ENCODE results near the gene GPR137C. TPM values are rescaled to one million over a fixed set of nuclear protein-coding genes. Genes with fewer than 3 reads are reported as not detected.

The GPR137C gene
- total RNA-seq, 1 experiment from 2014 or later = 0.89 TPM

- Histone ChIP-seq H3K36me3 (ENCODE audit: control insufficient read depth in 1 of 2, insufficient read depth in 2 of 2, low read length in 2 of 2) (no peaks in the 10 kb centered on the region), H3K27me3 (ENCODE audit: insufficient read depth, low read length) (no peaks in the 10 kb centered on the region), H2AFZ (ENCODE audit: low read depth, low read length, poor library complexity, severe bottlenecking) (no peak overlapping the region), H3K4me3 (replicated peaks in 1 of 2; ENCODE audit: low read depth in 1 of 2, low read length in 2 of 2) (no peak overlapping the region), H3K79me2 (ENCODE audit: insufficient read depth, low read length) (no peaks in the 10 kb centered on the region), H3K4me2 (ENCODE audit: low read length) (no peak overlapping the region), H3K9me2 (ENCODE audit: insufficient read depth) (no peaks in the 10 kb centered on the region), H3K27ac (ENCODE audit: low read depth, low read length) (no peak overlapping the region), H4K20me1 (ENCODE audit: insufficient read depth) (no peaks in the 10 kb centered on the region), H3K9me3 (ENCODE audit: control insufficient read depth in 1 of 2, insufficient read depth in 1 of 2, low read depth in 1 of 2, low read length in 2 of 2) (no peaks in the 10 kb centered on the region), H3K9ac (ENCODE audit: low read length) (no peak overlapping the region), H3K4me1 (ENCODE audit: control insufficient read depth in 1 of 2, insufficient read depth in 2 of 2, low read length in 2 of 2) (no peaks in the 10 kb centered on the region)
- ChIA-PET RAD21 (ENCODE audit: low non-redundant PET in 1 of 2, low total read pairs in 2 of 2, uncharacterized antibody in 2 of 2, unreplicated experiment in 2 of 2) (no interaction called here), POLR2A (no interaction called here), CTCF (no interaction called here)
- intact Hi-C loops (cut with micrococcal nuclease) = no loop called here
- ATAC-seq (no peak), DNase-seq (ENCODE audit: low read depth, low spot score) (no peak)
- no TSS peak for BruUV-seq (replicated peaks)
- TF ChIP-seq ATF3 (IDR thresholded peaks at IDR 0.05) (no peak), ELF1 (IDR thresholded peaks at IDR 0.05; ENCODE audit: borderline replicate concordance, low read depth) (no peak), FOSL1 (IDR thresholded peaks at IDR 0.05; ENCODE audit: low read depth) (no peak), MAX (IDR thresholded peaks at IDR 0.05) (no peak)
- TF ChIP-seq, protein P1, sequence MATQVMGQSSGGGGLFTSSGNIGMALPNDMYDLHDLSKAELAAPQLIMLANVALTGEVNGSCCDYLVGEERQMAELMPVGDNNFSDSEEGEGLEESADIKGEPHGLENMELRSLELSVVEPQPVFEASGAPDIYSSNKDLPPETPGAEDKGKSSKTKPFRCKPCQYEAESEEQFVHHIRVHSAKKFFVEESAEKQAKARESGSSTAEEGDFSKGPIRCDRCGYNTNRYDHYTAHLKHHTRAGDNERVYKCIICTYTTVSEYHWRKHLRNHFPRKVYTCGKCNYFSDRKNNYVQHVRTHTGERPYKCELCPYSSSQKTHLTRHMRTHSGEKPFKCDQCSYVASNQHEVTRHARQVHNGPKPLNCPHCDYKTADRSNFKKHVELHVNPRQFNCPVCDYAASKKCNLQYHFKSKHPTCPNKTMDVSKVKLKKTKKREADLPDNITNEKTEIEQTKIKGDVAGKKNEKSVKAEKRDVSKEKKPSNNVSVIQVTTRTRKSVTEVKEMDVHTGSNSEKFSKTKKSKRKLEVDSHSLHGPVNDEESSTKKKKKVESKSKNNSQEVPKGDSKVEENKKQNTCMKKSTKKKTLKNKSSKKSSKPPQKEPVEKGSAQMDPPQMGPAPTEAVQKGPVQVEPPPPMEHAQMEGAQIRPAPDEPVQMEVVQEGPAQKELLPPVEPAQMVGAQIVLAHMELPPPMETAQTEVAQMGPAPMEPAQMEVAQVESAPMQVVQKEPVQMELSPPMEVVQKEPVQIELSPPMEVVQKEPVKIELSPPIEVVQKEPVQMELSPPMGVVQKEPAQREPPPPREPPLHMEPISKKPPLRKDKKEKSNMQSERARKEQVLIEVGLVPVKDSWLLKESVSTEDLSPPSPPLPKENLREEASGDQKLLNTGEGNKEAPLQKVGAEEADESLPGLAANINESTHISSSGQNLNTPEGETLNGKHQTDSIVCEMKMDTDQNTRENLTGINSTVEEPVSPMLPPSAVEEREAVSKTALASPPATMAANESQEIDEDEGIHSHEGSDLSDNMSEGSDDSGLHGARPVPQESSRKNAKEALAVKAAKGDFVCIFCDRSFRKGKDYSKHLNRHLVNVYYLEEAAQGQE (IDR thresholded peaks at IDR 0.05; ENCODE audit: low read depth) = no peak
These were observed 67.1 kb downstream of the GPR137C start for GRCh38 chr14:52619687-52620086.

DNA sequence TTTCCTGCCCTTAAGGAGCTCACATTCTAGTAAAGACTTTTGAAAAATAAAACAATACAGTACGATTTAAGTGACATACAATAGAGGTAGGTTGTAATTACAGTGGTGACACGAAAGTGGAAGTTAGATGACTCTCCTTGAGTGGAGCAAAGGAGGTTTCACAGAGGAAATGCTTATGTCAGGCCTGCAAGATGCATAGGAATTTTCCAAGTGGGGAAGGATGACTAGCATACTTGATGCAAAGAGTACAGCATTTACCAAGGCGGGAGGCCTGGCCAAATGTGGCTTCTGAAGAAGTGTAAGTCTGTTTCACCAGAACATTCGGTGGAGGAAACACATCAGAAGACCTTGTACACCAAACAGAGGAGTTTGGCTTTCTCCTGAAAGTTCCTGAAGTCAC, 87.5 kb downstream of the GPR137C start:
- POLR2A ChIA-PET = no interaction called here
- ATAC-seq (no peak), DNase-seq (ENCODE audit: low read depth, low spot score) (no peak)
- no peaks in the 10 kb centered on the region for H3K4me1 ChIP-seq (ENCODE audit: control insufficient read depth in 1 of 2, insufficient read depth in 2 of 2, low read length in 2 of 2)
- H4K20me1 ChIP-seq (ENCODE audit: insufficient read depth) = no peaks in the 10 kb centered on the region
- intact Hi-C loops (cut with micrococcal nuclease) = no loop called here
- TF ChIP-seq POLR2AphosphoS5 (IDR thresholded peaks at IDR 0.05; ENCODE audit: low read depth, low read length) = no peak
- no peak for TF ChIP-seq ZFX (IDR thresholded peaks at IDR 0.05)
- no peak for TF ChIP-seq TCF7L2 (IDR thresholded peaks at IDR 0.05; ENCODE audit: borderline replicate concordance, extremely low read depth, insufficient read depth, insufficient read length)
- TF ChIP-seq MAX (IDR thresholded peaks at IDR 0.05) = no peak
- no peak for TF ChIP-seq ZNF274 (IDR thresholded peaks at IDR 0.05; ENCODE audit: low read depth, low read length)
- CTCF ChIA-PET = no interaction called here
- peaks cover 0 to 4% of the 10 kb centered on the region in 2 experiments; a peak in 1 of 4 replicates for H3K9me3 ChIP-seq (ENCODE audit: control insufficient read depth in 1 of 2, insufficient read depth in 1 of 2, low read depth in 1 of 2, low read length in 2 of 2)
- RAD21 ChIA-PET (ENCODE audit: low non-redundant PET in 1 of 2, low total read pairs in 2 of 2, uncharacterized antibody in 2 of 2, unreplicated experiment in 2 of 2) = no interaction called here
- no peak overlapping the region for H3K27ac ChIP-seq (ENCODE audit: low read depth, low read length)
- H3K36me3 ChIP-seq (ENCODE audit: control insufficient read depth in 1 of 2, insufficient read depth in 2 of 2, low read length in 2 of 2) = peaks cover 7 to 15% of the 10 kb centered on the region in 2 experiments; a peak in 3 of 4 replicates
- no peaks in the 10 kb centered on the region for H3K27me3 ChIP-seq (ENCODE audit: insufficient read depth, low read length)
- H3K9me2 ChIP-seq (ENCODE audit: insufficient read depth) = no peaks in the 10 kb centered on the region
- no peak overlapping the region for H3K4me2 ChIP-seq (ENCODE audit: low read length)
- H3K4me3 ChIP-seq (replicated peaks in 1 of 2; ENCODE audit: low read depth in 1 of 2, low read length in 2 of 2) = no peak overlapping the region
- no peaks in the 10 kb centered on the region for H3K79me2 ChIP-seq (ENCODE audit: insufficient read depth, low read length)
- H2AFZ ChIP-seq (ENCODE audit: low read depth, low read length, poor library complexity, severe bottlenecking) = no peak overlapping the region
- no peak overlapping the region for H3K9ac ChIP-seq (ENCODE audit: low read length)
- BruUV-seq (replicated peaks) = TSS peak; percentile 30

Data from HCT116 (cell line).